Omental fat pad (tissue), 4 donors: ENCODE measurements around the gene RPL22. TPM values are rescaled to one million over a fixed set of nuclear protein-coding genes. Genes with fewer than 3 reads are reported as not detected.

Source experiments
- ATAC-seq: fragments of 150-250 bp; one replicate; pipeline ENCODE4 v1.9.1; 2016; ENCODE audit warnings: mild to moderate bottlenecking, moderate library complexity; ENCODE audit not compliant: low FRiP score
- DNase-seq: peaks from one replicate; pipeline ENCODE4 v3.0.0-alpha.2; 2019; ENCODE audit warnings: low spot score
- CTCF ChIP-seq, 3 donors: fragments of 450-650 bp; IDR thresholded peaks; one replicate each; pipeline ENCODE4 v1.5.1; 2016 to 2017; ENCODE audit warnings: antibody characterized with exemption in 3 of 3, mild to moderate bottlenecking in 3 of 3, moderate library complexity in 2 of 3
- total RNA-seq, 4 donors: library from RNA; depleted of rRNA; stranded (reverse); fragments of >200 nt; gene quantifications; one replicate each; pipeline ENCODE4 v1.1.0, GENCODE V29; 2016

Gene RPL22
- total RNA-seq, 4 donors from 2014 or later, result 164 to 205 (median 191) TPM

GRCh38 chr1:6166655-6167390 lies 32.6 kb downstream of the RPL22 start:
- no peak for ATAC-seq
- TF ChIP-seq CTCF (IDR thresholded peaks at IDR 0.05), result no peak
- no peak for DNase-seq

GRCh38 chr1:6166221-6166620 lies 33.2 kb downstream of the RPL22 start:
- TF ChIP-seq CTCF (IDR thresholded peaks at IDR 0.05), result no peak
- DNase-seq (no peak), ATAC-seq (no peak)

- DNase-seq, result no peak
- no peak for ATAC-seq
- no peak for TF ChIP-seq CTCF (IDR thresholded peaks at IDR 0.05)
Measured at GRCh38 chr1:6165441-6165985, 33.9 kb downstream of the RPL22 start.

- no peak for ATAC-seq
- no peak for TF ChIP-seq CTCF (IDR thresholded peaks at IDR 0.05)
Measured at GRCh38 chr1:6165027-6165426, 34.4 kb downstream of the RPL22 start.

GRCh38 chr1:6163973-6164617 lies 35.3 kb downstream of the RPL22 start:
- no peak for DNase-seq
- no peak for TF ChIP-seq CTCF (IDR thresholded peaks at IDR 0.05)
- no peak for ATAC-seq

More at GRCh38 chr1:6165027-6165426, 34.4 kb downstream of the RPL22 start:
- no peak for DNase-seq

GRCh38 chr1:6163191-6163972 lies 36.0 kb downstream of the RPL22 start:
- DNase-seq (no peak), ATAC-seq (no peak)
- no peak for TF ChIP-seq CTCF (IDR thresholded peaks at IDR 0.05)
